Astrocyte of the spinal cord (primary cell): ENCODE results near the gene PTPRT.
"Not testable (repeated sequence)": the region's sequence is repeated elsewhere in the genome, so short reads cannot be mapped to it uniquely, and the experiment has no call there.

ENCODE experiments used
- DNase-seq: peaks from one replicate; pipeline ENCODE4 v3.0.0; 2011; ENCODE audit warnings: low read depth, low spot score
- H3K4me3 ChIP-seq: 2 replicates; pipeline ENCODE4 v1.5.1; 2011; ENCODE audit warnings: low read depth, mild to moderate bottlenecking, low read length, moderate library complexity
- CTCF ChIP-seq: IDR thresholded peaks from 2 replicates; pipeline ENCODE4 v1.5.1; 2012; ENCODE audit warnings: low read depth, mild to moderate bottlenecking, low read length, inconsistent platforms
- in situ Hi-C: cut with HindIII; loops from 2 replicates; pipeline ENCODE4 v1.10.0; 2017; ENCODE audit warnings: low sequenced_read_pairs

PTPRT gene

GRCh38 chr20:42901689-42902440 lies 287.8 kb downstream of the PTPRT start:
- no peak for DNase-seq

GRCh38 chr20:42900764-42901163 lies 288.9 kb downstream of the PTPRT start:
- H3K4me3 ChIP-seq, DNase-seq, in situ Hi-C loops: not testable (repeated sequence)

More at GRCh38 chr20:42901689-42902440, 287.8 kb downstream of the PTPRT start:
- no peak for TF ChIP-seq CTCF
- no peak overlapping the region for H3K4me3 ChIP-seq
- in situ Hi-C loops: no loop called here

- in situ Hi-C loops: no loop called here
- DNase-seq: no peak
- no peak overlapping the region for H3K4me3 ChIP-seq
- TF ChIP-seq CTCF: no peak
These were observed 294.7 kb downstream of the PTPRT start for GRCh38 chr20:42895020-42895419.

GRCh38 chr20:42894483-42894882 lies 295.2 kb downstream of the PTPRT start:
- no peak for DNase-seq
- no peak overlapping the region for H3K4me3 ChIP-seq
- in situ Hi-C loops: no loop called here
- no peak for TF ChIP-seq CTCF

- no peak overlapping the region for H3K4me3 ChIP-seq
- TF ChIP-seq CTCF: no peak
- DNase-seq: no peak
- in situ Hi-C loops: no loop called here
These were observed 300.2 kb downstream of the PTPRT start for GRCh38 chr20:42889517-42889916.

- no peak for TF ChIP-seq CTCF
- no peak for DNase-seq
- H3K4me3 ChIP-seq: no peak overlapping the region
- in situ Hi-C loops: no loop called here
These were observed 302.4 kb downstream of the PTPRT start for GRCh38 chr20:42887281-42887680.

- no peak for DNase-seq
- no peak overlapping the region for H3K4me3 ChIP-seq
- in situ Hi-C loops: no loop called here
- TF ChIP-seq CTCF: no peak
These were observed 302.9 kb downstream of the PTPRT start for GRCh38 chr20:42886801-42887200.
